HEK293 (cell line): ENCODE measurements around the gene ZCCHC14.
A peak's percentile ranks its signal among the peaks of the same experiment; 100 is the strongest.

Source experiments
- CTCF ChIA-PET: fragments of 350-600 bp; formaldehyde crosslinking; extraction: SDS; loops from one replicate; lab custom pipeline; 2021; ENCODE audit warnings: antibody characterized with exemption; lab: Yijun Ruan, JAX
- POLR2A ChIA-PET: fragments of 300-600 bp; formaldehyde crosslinking; extraction: SDS; loops from one replicate; lab custom pipeline; 2020; ENCODE audit warnings: antibody characterized with exemption, inconsistent platforms; lab: Yijun Ruan, JAX
- H3K27ac ChIP-seq: fragments of 200-500 bp; sonication (Bioruptor generic); 2 replicates; pipeline ENCODE4 v1.5.1; 2014; ENCODE audit warnings: low read depth, low read length, control low read depth, inconsistent platforms; ENCODE audit errors: extremely low read depth
- H3K36me3 ChIP-seq, 2 experiments: fragments of 200-500 bp in 1 of 2; sonication (Bioruptor generic) in 1 of 2; 1 replicate in 1 of 2; 2 replicates in 1 of 2; pipeline ENCODE4 v1.5.1; 2014 to 2017; ENCODE audit warnings: inconsistent platforms in 2 of 2, low read length in 2 of 2; ENCODE audit not compliant: control insufficient read depth in 2 of 2, insufficient read depth in 1 of 2
- H3K4me1 ChIP-seq: fragments of 200-500 bp; sonication (Bioruptor generic); 2 replicates; pipeline ENCODE4 v1.5.1; 2014; ENCODE audit warnings: mild to moderate bottlenecking, low read length, inconsistent platforms; ENCODE audit not compliant: control insufficient read depth, insufficient read depth
- H3K4me3 ChIP-seq: 2 replicates; pipeline ENCODE4 v1.5.1; 2011; ENCODE audit warnings: low read depth, mild to moderate bottlenecking, control low read depth, low read length, moderate library complexity
- H3K9me3 ChIP-seq: fragments of 200-500 bp; sonication (Bioruptor generic); 2 replicates; pipeline ENCODE4 v1.5.1; 2014; ENCODE audit warnings: low read depth, low read length, inconsistent platforms; ENCODE audit not compliant: control insufficient read depth, insufficient read depth
- HOXA7 ChIP-seq: sonication (generic); formaldehyde crosslinking; IDR thresholded peaks from 2 replicates; pipeline ENCODE4 v1.8.1; 2022; ENCODE audit warnings: missing genetic modification reagents, borderline replicate concordance
- REPIN1 ChIP-seq: fragments of 450-650 bp; formaldehyde crosslinking; IDR thresholded peaks from 2 replicates; pipeline ENCODE4 v1.5.1; 2017; ENCODE audit warnings: missing biosample characterization, missing genetic modification characterization, low read depth
- REST ChIP-seq: fragments of 450-650 bp; formaldehyde crosslinking; IDR thresholded peaks from 2 replicates; pipeline ENCODE4 v1.5.1; 2016; ENCODE audit warnings: missing biosample characterization, missing genetic modification characterization
- SCRT1 ChIP-seq: fragments of 450-650 bp; formaldehyde crosslinking; IDR thresholded peaks from 2 replicates; pipeline ENCODE4 v1.5.1; 2016; ENCODE audit warnings: missing biosample characterization, missing genetic modification characterization, borderline replicate concordance
- SCRT2 ChIP-seq: fragments of 450-650 bp; formaldehyde crosslinking; IDR thresholded peaks from 2 replicates; pipeline ENCODE4 v1.5.1; 2016; ENCODE audit warnings: missing biosample characterization, missing genetic modification characterization
- YY1 ChIP-seq: fragments of 450-650 bp; formaldehyde crosslinking; IDR thresholded peaks from 2 replicates; pipeline ENCODE4 v1.5.1; 2018; ENCODE audit warnings: missing biosample characterization, missing genetic modification characterization
- ZBTB21 ChIP-seq: fragments of 450-650 bp; formaldehyde crosslinking; IDR thresholded peaks from 2 replicates; pipeline ENCODE4 v1.5.1; 2017; ENCODE audit warnings: missing biosample characterization, missing genetic modification characterization
- ZBTB44 ChIP-seq: fragments of 450-650 bp; IDR thresholded peaks from 2 replicates; pipeline ENCODE4 v1.5.1; 2018; ENCODE audit warnings: missing biosample characterization, mild to moderate bottlenecking, missing genetic modification characterization
- ZNF121 ChIP-seq: fragments of 450-650 bp; formaldehyde crosslinking; IDR thresholded peaks from 2 replicates; pipeline ENCODE4 v1.5.1; 2016; ENCODE audit warnings: missing biosample characterization, missing genetic modification characterization
- ZNF239 ChIP-seq: fragments of 450-650 bp; formaldehyde crosslinking; IDR thresholded peaks from 2 replicates; pipeline ENCODE4 v1.5.1; 2016; ENCODE audit warnings: missing biosample characterization, missing genetic modification characterization
- ZNF280D ChIP-seq: fragments of 450-650 bp; formaldehyde crosslinking; IDR thresholded peaks from 2 replicates; pipeline ENCODE4 v1.5.1; 2016; ENCODE audit warnings: missing biosample characterization, missing genetic modification characterization
- ZNF311 ChIP-seq: fragments of 450-650 bp; formaldehyde crosslinking; IDR thresholded peaks from 2 replicates; pipeline ENCODE4 v1.5.1; 2017; ENCODE audit warnings: missing biosample characterization, missing genetic modification characterization, borderline replicate concordance
- ZNF394 ChIP-seq: fragments of 450-650 bp; formaldehyde crosslinking; IDR thresholded peaks from 2 replicates; pipeline ENCODE4 v1.5.1; 2016; ENCODE audit warnings: missing biosample characterization, missing genetic modification characterization, mild to moderate bottlenecking, moderate library complexity, borderline replicate concordance
- ZNF488 ChIP-seq: fragments of 450-650 bp; formaldehyde crosslinking; IDR thresholded peaks from 2 replicates; pipeline ENCODE4 v1.5.1; 2016; ENCODE audit warnings: missing biosample characterization, missing genetic modification characterization
- ZNF670 ChIP-seq: fragments of 450-650 bp; formaldehyde crosslinking; IDR thresholded peaks from 2 replicates; pipeline ENCODE4 v1.5.1; 2016; ENCODE audit warnings: missing biosample characterization, missing genetic modification characterization, low read depth
- ZNF707 ChIP-seq: fragments of 450-650 bp; formaldehyde crosslinking; IDR thresholded peaks from 2 replicates; pipeline ENCODE4 v1.5.1; 2016; ENCODE audit warnings: missing biosample characterization, missing genetic modification characterization

ZCCHC14 gene

GRCh38 chr16:87474017-87474416, 18.8 kb downstream of the ZCCHC14 start (continued):
- no peak for TF ChIP-seq ZNF239 (tag by site-specific recombination)
- no peak for TF ChIP-seq ZNF670 (tag by site-specific recombination)
- no peak for TF ChIP-seq ZBTB21 (tag by site-specific recombination)
- no peak for TF ChIP-seq REST (tag by site-specific recombination)
- TF ChIP-seq SCRT1 = no peak
- TF ChIP-seq ZNF311 (tag by site-specific recombination) = no peak
- TF ChIP-seq ZNF394 (tag by site-specific recombination) = no peak

- Histone ChIP-seq H3K4me1 (peaks cover 30% of the 10 kb centered on the region), H3K27ac (no peak overlapping the region), H3K9me3 (no peaks in the 10 kb centered on the region), H3K4me3 (no peak overlapping the region), H3K36me3 (peaks cover 4 to 12% of the 10 kb centered on the region in 2 experiments; a peak in 2 of 3 replicates)
- TF ChIP-seq ZNF707 (no peak), ZBTB44 (tag by site-specific recombination) (0 out of 2 replicates have a peak, but pooled peaks have one; percentile 31)
- POLR2A ChIA-PET = no interaction called here
- CTCF ChIA-PET = interaction anchor here (0.6 to 1.6 kb wide), 3 partner anchors 11 to 188 kb away, joined by 3 to 7 read pairs (median 4); no protein-coding TSS in a partner anchor
Measured at GRCh38 chr16:87472935-87473334, 19.9 kb downstream of the ZCCHC14 start.

GRCh38 chr16:87472142-87472778, 20.6 kb downstream of the ZCCHC14 start:
- ChIA-PET POLR2A (no interaction called here), CTCF (interaction anchor here (0.5 to 0.7 kb wide), 3 partner anchors 9 to 188 kb away, joined by 3 to 7 read pairs (median 3); no protein-coding TSS in a partner anchor)
- Histone ChIP-seq H3K4me1 (peaks cover 26% of the 10 kb centered on the region), H3K36me3 (peaks cover 4 to 12% of the 10 kb centered on the region in 2 experiments; a peak in 2 of 3 replicates), H3K4me3 (no peak overlapping the region), H3K27ac (no peak overlapping the region), H3K9me3 (no peaks in the 10 kb centered on the region)
- TF ChIP-seq SCRT1 (peak; percentile 85), ZNF280D (no peak), YY1 (tag by site-specific recombination) (no peak), HOXA7 (CRISPR knock-in tag) (no peak), SCRT2 (tag by site-specific recombination) (peak; percentile 86), ZNF488 (tag by site-specific recombination) (no peak), REPIN1 (tag by site-specific recombination) (no peak), ZNF121 (tag by site-specific recombination) (no peak)
